ENCODE data around the gene RUNX1. TPM values are rescaled to one million over a fixed set of nuclear protein-coding genes. Genes with fewer than 3 reads are reported as not detected.
A peak's percentile ranks its signal among the peaks of the same experiment; 100 is the strongest.

Gene RUNX1
- total and polyA plus RNA-seq, 3 experiments from 2014 or later: 22.0 to 41.5 (median 40.3) TPM

GRCh38 chr21:34796518-34797200, 252.4 kb downstream of the RUNX1 start:
- peaks cover 54% of the 10 kb centered on the region for H3K36me3 ChIP-seq (ENCODE audit: insufficient read depth, low read length)
- no peaks in the 10 kb centered on the region for H3K9me3 Mint-ChIP-seq
- peaks cover 0 to 79% (median 19%) of the 10 kb centered on the region in 3 donors for H3K36me3 Mint-ChIP-seq
- H3K27me3 Mint-ChIP-seq: no peaks in the 10 kb centered on the region
- no peak overlapping the region for H3K4me3 Mint-ChIP-seq
- peak overlapping the region in 4 of 8 donors; percentile 23 to 70 (median 48) for H3K27ac Mint-ChIP-seq
- no peaks in the 10 kb centered on the region for H3K4me1 ChIP-seq (ENCODE audit: insufficient read depth, low read length)
- CTCF ChIA-PET: no interaction called here
- no peak overlapping the region for H3K27ac ChIP-seq (ENCODE audit: low read depth, low read length)
- H3K4me1 Mint-ChIP-seq: peaks cover 2 to 6% (median 6%) of the 10 kb centered on the region in 3 donors
- H3K27me3 ChIP-seq (ENCODE audit: insufficient read depth, low read length, poor library complexity, severe bottlenecking): no peaks in the 10 kb centered on the region
- DNase-seq: no peak
- no peaks in the 10 kb centered on the region for H3K9me3 ChIP-seq (ENCODE audit: low read length)
- no peak overlapping the region for H3K4me3 ChIP-seq (ENCODE audit: low read length)
- POLR2A ChIA-PET: no interaction called here

- Histone ChIP-seq H3K27me3 (ENCODE audit: insufficient read depth, low read length, poor library complexity, severe bottlenecking) (no peaks in the 10 kb centered on the region), H3K4me1 (ENCODE audit: insufficient read depth, low read length) (no peaks in the 10 kb centered on the region), H3K27ac (ENCODE audit: low read depth, low read length) (no peak overlapping the region), H3K9me3 (ENCODE audit: low read length) (no peaks in the 10 kb centered on the region), H3K36me3 (ENCODE audit: insufficient read depth, low read length) (peaks cover 57% of the 10 kb centered on the region), H3K4me3 (ENCODE audit: low read length) (no peak overlapping the region)
- Mint-ChIP-seq H3K9me3 (no peaks in the 10 kb centered on the region), H3K27me3 (no peaks in the 10 kb centered on the region), H3K36me3 (peaks cover 0 to 80% (median 24%) of the 10 kb centered on the region in 3 donors), H3K27ac (peak overlapping the region in 3 of 8 donors; percentile 0 to 62 (median 7)), H3K4me3 (no peak overlapping the region), H3K4me1 (no peaks in the 10 kb centered on the region)
- POLR2A ChIA-PET: no interaction called here
- CTCF ChIA-PET: no interaction called here
- DNase-seq: no peak
These were observed 253.4 kb downstream of the RUNX1 start for GRCh38 chr21:34795548-34796180.

GRCh38 chr21:34795175-34795547, 253.9 kb downstream of the RUNX1 start:
- peak overlapping the region in 3 of 8 donors; percentile 7 to 62 (median 17) for H3K27ac Mint-ChIP-seq
- H3K4me1 Mint-ChIP-seq: no peaks in the 10 kb centered on the region
- CTCF ChIA-PET: interaction anchor here (0.5 kb wide), 1 partner anchor 1708 kb away, joined by 3 read pairs; no protein-coding TSS in a partner anchor
- no peaks in the 10 kb centered on the region for H3K27me3 ChIP-seq (ENCODE audit: insufficient read depth, low read length, poor library complexity, severe bottlenecking)
- H3K36me3 ChIP-seq (ENCODE audit: insufficient read depth, low read length): peaks cover 61% of the 10 kb centered on the region
- H3K27ac ChIP-seq (ENCODE audit: low read depth, low read length): no peak overlapping the region
- H3K4me3 ChIP-seq (ENCODE audit: low read length): no peak overlapping the region
- peaks cover 0 to 80% (median 24%) of the 10 kb centered on the region in 3 donors for H3K36me3 Mint-ChIP-seq
- POLR2A ChIA-PET: no interaction called here
- DNase-seq: no peak
- H3K27me3 Mint-ChIP-seq: no peaks in the 10 kb centered on the region
- H3K9me3 Mint-ChIP-seq: no peaks in the 10 kb centered on the region
- H3K4me1 ChIP-seq (ENCODE audit: insufficient read depth, low read length): no peaks in the 10 kb centered on the region
- no peak overlapping the region for H3K4me3 Mint-ChIP-seq
- H3K9me3 ChIP-seq (ENCODE audit: low read length): no peaks in the 10 kb centered on the region

- no peak overlapping the region for H3K27ac ChIP-seq (ENCODE audit: low read depth, low read length)
- H3K27ac Mint-ChIP-seq: peak overlapping the region in 2 of 8 donors; percentile 37 to 62
- no peaks in the 10 kb centered on the region for H3K9me3 ChIP-seq (ENCODE audit: low read length)
- no peak for DNase-seq
- H3K36me3 Mint-ChIP-seq: peaks cover 0 to 79% (median 24%) of the 10 kb centered on the region in 3 donors
- POLR2A ChIA-PET: no interaction called here
- H3K4me3 Mint-ChIP-seq: no peak overlapping the region
- CTCF ChIA-PET: interaction anchor here (0.5 kb wide), 1 partner anchor 1708 kb away, joined by 3 read pairs; no protein-coding TSS in a partner anchor
- H3K9me3 Mint-ChIP-seq: no peaks in the 10 kb centered on the region
- no peaks in the 10 kb centered on the region for H3K4me1 Mint-ChIP-seq
- H3K27me3 Mint-ChIP-seq: no peaks in the 10 kb centered on the region
- no peaks in the 10 kb centered on the region for H3K4me1 ChIP-seq (ENCODE audit: insufficient read depth, low read length)
- H3K4me3 ChIP-seq (ENCODE audit: low read length): no peak overlapping the region
- H3K27me3 ChIP-seq (ENCODE audit: insufficient read depth, low read length, poor library complexity, severe bottlenecking): no peaks in the 10 kb centered on the region
- peaks cover 61% of the 10 kb centered on the region for H3K36me3 ChIP-seq (ENCODE audit: insufficient read depth, low read length)
These were observed 254.4 kb downstream of the RUNX1 start for GRCh38 chr21:34794686-34795085.

- no peak overlapping the region for H3K27ac ChIP-seq (ENCODE audit: low read depth, low read length)
- peaks cover 53% of the 10 kb centered on the region for H3K36me3 ChIP-seq (ENCODE audit: insufficient read depth, low read length)
- no peaks in the 10 kb centered on the region for H3K4me1 ChIP-seq (ENCODE audit: insufficient read depth, low read length)
- peaks cover 0 to 79% (median 19%) of the 10 kb centered on the region in 3 donors for H3K36me3 Mint-ChIP-seq
- H3K27me3 Mint-ChIP-seq: no peaks in the 10 kb centered on the region
- POLR2A ChIA-PET: no interaction called here
- no peak overlapping the region for H3K4me3 Mint-ChIP-seq
- no peak for DNase-seq
- H3K9me3 Mint-ChIP-seq: no peaks in the 10 kb centered on the region
- CTCF ChIA-PET: no interaction called here
- H3K4me1 Mint-ChIP-seq: no peaks in the 10 kb centered on the region
- H3K9me3 ChIP-seq (ENCODE audit: low read length): no peaks in the 10 kb centered on the region
- H3K27me3 ChIP-seq (ENCODE audit: insufficient read depth, low read length, poor library complexity, severe bottlenecking): no peaks in the 10 kb centered on the region
- H3K27ac Mint-ChIP-seq: no peak overlapping the region
- H3K4me3 ChIP-seq (ENCODE audit: low read length): no peak overlapping the region
These were observed 255.6 kb downstream of the RUNX1 start for GRCh38 chr21:34793471-34793870.

- no peaks in the 10 kb centered on the region for H3K27me3 ChIP-seq (ENCODE audit: insufficient read depth, low read length, poor library complexity, severe bottlenecking)
- H3K9me3 Mint-ChIP-seq: no peaks in the 10 kb centered on the region
- no peaks in the 10 kb centered on the region for H3K27me3 Mint-ChIP-seq
- H3K9me3 ChIP-seq (ENCODE audit: low read length): no peaks in the 10 kb centered on the region
- H3K36me3 Mint-ChIP-seq: peaks cover 0 to 70% (median 14%) of the 10 kb centered on the region in 3 donors
- no peaks in the 10 kb centered on the region for H3K4me1 ChIP-seq (ENCODE audit: insufficient read depth, low read length)
- H3K4me3 ChIP-seq (ENCODE audit: low read length): no peak overlapping the region
- POLR2A ChIA-PET: no interaction called here
- CTCF ChIA-PET: no interaction called here
- no peak overlapping the region for H3K4me3 Mint-ChIP-seq
- peaks cover 45% of the 10 kb centered on the region for H3K36me3 ChIP-seq (ENCODE audit: insufficient read depth, low read length)
- no peak overlapping the region for H3K27ac ChIP-seq (ENCODE audit: low read depth, low read length)
- H3K27ac Mint-ChIP-seq: no peak overlapping the region
- DNase-seq: no peak
- H3K4me1 Mint-ChIP-seq: no peaks in the 10 kb centered on the region
These were observed 256.5 kb downstream of the RUNX1 start for GRCh38 chr21:34792504-34793089.

GRCh38 chr21:34791776-34792503, 257.2 kb downstream of the RUNX1 start:
- no peak for DNase-seq
- CTCF ChIA-PET: no interaction called here
- Histone ChIP-seq H3K4me1 (ENCODE audit: insufficient read depth, low read length) (no peaks in the 10 kb centered on the region), H3K9me3 (ENCODE audit: low read length) (no peaks in the 10 kb centered on the region), H3K36me3 (ENCODE audit: insufficient read depth, low read length) (peaks cover 38% of the 10 kb centered on the region), H3K27ac (ENCODE audit: low read depth, low read length) (no peak overlapping the region), H3K27me3 (ENCODE audit: insufficient read depth, low read length, poor library complexity, severe bottlenecking) (no peaks in the 10 kb centered on the region), H3K4me3 (ENCODE audit: low read length) (no peak overlapping the region)
- no peaks in the 10 kb centered on the region for H3K4me1 Mint-ChIP-seq
- H3K9me3 Mint-ChIP-seq: no peaks in the 10 kb centered on the region
- no peak overlapping the region for H3K4me3 Mint-ChIP-seq
- peaks cover 0 to 64% (median 14%) of the 10 kb centered on the region in 3 donors for H3K36me3 Mint-ChIP-seq
- no peak overlapping the region for H3K27ac Mint-ChIP-seq
- no peaks in the 10 kb centered on the region for H3K27me3 Mint-ChIP-seq
- POLR2A ChIA-PET: no interaction called here

GRCh38 chr21:34790834-34791233, 258.3 kb downstream of the RUNX1 start:
- CTCF ChIA-PET: no interaction called here
- Histone ChIP-seq H3K9me3 (ENCODE audit: low read length) (no peaks in the 10 kb centered on the region), H3K4me1 (ENCODE audit: insufficient read depth, low read length) (no peaks in the 10 kb centered on the region), H3K36me3 (ENCODE audit: insufficient read depth, low read length) (peaks cover 27% of the 10 kb centered on the region), H3K4me3 (ENCODE audit: low read length) (no peak overlapping the region), H3K27ac (ENCODE audit: low read depth, low read length) (no peak overlapping the region), H3K27me3 (ENCODE audit: insufficient read depth, low read length, poor library complexity, severe bottlenecking) (no peaks in the 10 kb centered on the region)
- H3K27me3 Mint-ChIP-seq: no peaks in the 10 kb centered on the region
- no peak for DNase-seq
- no peak overlapping the region for H3K4me3 Mint-ChIP-seq
- peaks cover 0 to 53% (median 11%) of the 10 kb centered on the region in 3 donors for H3K36me3 Mint-ChIP-seq
- no peaks in the 10 kb centered on the region for H3K9me3 Mint-ChIP-seq
- no peak overlapping the region for H3K27ac Mint-ChIP-seq
- peaks cover 0 to 4% (median 0%) of the 10 kb centered on the region in 3 donors for H3K4me1 Mint-ChIP-seq
- POLR2A ChIA-PET: no interaction called here
